ENCODE results near the gene AGAP9.
"Not testable (repeated sequence)": the region's sequence is repeated elsewhere in the genome, so short reads cannot be mapped to it uniquely, and the experiment has no call there.

AGAP9 gene

GRCh38 chr10:47456079-47456785 is 67.2 kb downstream of the AGAP9 start:
- no peak for DNase-seq

DNA sequence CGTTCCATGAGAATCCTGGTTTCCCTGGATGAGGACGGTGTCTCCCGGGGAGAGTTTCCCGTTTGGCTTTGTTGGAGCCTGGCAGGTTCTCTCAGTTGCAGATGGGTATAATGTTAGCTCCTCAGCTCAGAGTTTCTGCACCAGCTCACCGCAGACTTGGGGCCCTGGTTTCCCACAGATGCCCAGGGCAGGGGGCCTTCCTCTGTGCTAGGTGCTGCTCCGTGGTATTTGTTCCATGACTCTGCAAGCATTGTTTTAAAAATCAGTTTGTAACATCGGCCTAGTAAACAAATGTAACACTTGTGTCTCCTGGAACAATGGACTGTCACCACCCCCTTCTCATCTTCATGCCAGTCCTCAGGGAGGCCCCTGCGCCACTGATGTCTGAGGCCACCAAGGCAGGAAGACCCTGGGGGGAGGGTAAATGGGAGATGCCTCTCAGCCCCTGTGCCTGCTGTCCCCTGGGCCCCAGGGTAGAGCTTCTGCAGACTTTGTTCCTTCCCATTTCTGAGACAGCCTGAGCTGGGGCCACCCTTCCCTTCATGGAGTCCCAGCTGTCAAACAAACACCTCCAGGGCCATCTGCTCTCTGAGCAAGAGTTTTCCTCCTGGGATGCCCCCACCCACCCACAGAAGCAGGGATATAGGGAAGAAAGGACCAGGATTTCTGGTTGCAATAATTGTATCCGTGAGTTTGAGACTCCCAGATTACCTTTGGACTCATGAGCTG is 67.9 kb downstream of the AGAP9 start:
- not testable (repeated sequence) for DNase-seq

GRCh38 chr10:47454780-47455058 is 68.7 kb downstream of the AGAP9 start:
- DNase-seq = no peak

DNA sequence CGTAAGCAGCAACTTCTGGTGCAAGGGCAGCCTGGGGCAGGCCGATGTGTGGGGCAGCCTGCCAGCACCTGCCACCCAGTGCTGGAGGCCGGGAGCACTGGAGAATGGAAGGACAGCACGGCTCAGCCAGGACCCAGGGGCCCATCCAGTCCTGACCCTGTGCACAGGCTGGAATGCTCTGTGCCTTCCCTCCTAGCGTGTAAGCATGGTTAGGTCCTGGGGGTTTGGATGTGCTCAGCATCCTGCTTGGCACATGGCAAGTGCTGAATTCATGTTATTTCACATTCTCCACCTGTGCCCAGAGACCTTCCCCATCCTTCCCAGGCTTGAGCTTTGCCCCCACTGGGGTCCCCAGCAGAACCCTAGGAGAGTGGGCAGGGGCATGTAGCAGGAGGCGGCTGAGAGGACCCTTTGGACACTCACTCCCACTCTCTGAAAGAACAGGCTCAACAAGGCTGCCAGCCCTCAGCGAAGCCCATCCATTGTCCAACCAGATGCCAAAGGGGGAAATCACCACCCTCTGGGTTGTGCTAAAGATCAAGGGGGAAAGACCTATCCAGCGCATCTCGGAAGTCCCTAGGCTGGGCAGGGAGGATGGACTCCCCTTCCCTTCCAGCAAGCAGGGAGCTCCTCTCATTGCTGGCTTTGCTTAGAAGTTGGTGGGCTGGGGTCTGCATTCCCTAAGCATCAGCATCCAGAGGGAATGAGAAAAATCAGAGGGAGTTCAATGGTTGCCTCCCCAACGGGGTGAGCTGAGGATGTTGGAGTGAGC is 69.2 kb downstream of the AGAP9 start:
- DNase-seq = no peak

- no peak for DNase-seq
Measured at GRCh38 chr10:47453141-47454007, 70.1 kb downstream of the AGAP9 start.

DNA sequence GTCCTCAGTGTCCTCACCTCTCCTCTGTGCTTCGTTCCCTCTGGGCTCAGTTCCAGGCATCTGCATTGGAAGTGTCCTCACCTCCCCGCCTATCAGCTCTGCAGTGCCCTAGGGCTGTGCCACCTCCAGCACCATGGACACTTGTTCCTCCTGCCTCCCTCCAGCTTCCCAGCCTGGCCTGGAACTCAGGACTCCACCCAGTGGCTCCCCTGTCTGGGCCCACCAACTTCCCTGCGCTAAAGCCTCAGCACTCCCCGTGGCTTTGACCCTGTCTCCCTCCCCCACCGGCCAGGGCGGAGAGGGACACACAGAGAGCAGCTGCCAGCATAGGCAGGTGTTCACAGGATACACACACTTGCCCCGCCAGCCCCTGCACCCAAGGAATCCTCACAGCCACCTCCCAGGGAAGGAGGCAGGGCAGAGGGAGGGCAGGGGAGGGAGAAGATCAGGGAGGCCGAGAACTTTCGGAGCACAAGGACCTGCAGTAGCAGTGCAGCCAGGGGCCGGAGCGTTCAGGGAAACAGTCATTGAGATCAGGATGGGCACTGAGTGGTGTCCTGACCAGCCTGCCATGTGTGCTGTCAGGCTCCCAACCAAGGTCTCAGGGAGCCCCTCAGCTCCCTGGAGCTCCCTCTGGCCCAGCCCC is 70.8 kb downstream of the AGAP9 start:
- DNase-seq = no peak

GRCh38 chr10:47451998-47452494 is 71.4 kb downstream of the AGAP9 start:
- DNase-seq = no peak
